Nephron progenitor cell (in vitro differentiated cells): ENCODE data around the gene MAG.
A peak's percentile ranks its signal among the peaks of the same experiment; 100 is the strongest.

Experiments used
- DNase-seq: peaks from one replicate; pipeline ENCODE4 v3.0.0; 2021
- H3K27ac Mint-ChIP-seq: 2 replicates; pipeline ENCODE4 v1.8.0; 2021; ENCODE audit warnings: mild to moderate bottlenecking, moderate library complexity, mixed read lengths
- H3K27me3 Mint-ChIP-seq: 2 replicates; pipeline ENCODE4 v1.8.0; 2021; ENCODE audit warnings: mild to moderate bottlenecking, low read depth, mixed read lengths; ENCODE audit not compliant: poor library complexity
- H3K36me3 Mint-ChIP-seq: 2 replicates; pipeline ENCODE4 v1.8.0; 2021; ENCODE audit warnings: low read depth, mixed read lengths
- H3K4me1 Mint-ChIP-seq: 2 replicates; pipeline ENCODE4 v1.8.0; 2021; ENCODE audit warnings: mixed read lengths
- H3K4me3 Mint-ChIP-seq: 2 replicates; pipeline ENCODE4 v1.8.0; 2021; ENCODE audit warnings: mild to moderate bottlenecking, moderate library complexity, mixed read lengths
- H3K9me3 Mint-ChIP-seq: 2 replicates; pipeline ENCODE4 v1.8.0; 2021; ENCODE audit warnings: mild to moderate bottlenecking, moderate library complexity, mixed read lengths
- CTCF ChIP-seq: fragments of 200-600 bp; sonication (generic); IDR thresholded peaks from 2 replicates; pipeline ENCODE4 v1.5.0; 2021; ENCODE audit warnings: antibody characterized with exemption

MAG gene

GRCh38 chr19:35330475-35330874 is 38.5 kb downstream of the MAG start:
- Mint-ChIP-seq H3K4me1 (peaks cover 33% of the 10 kb centered on the region), H3K27ac (no peak overlapping the region), H3K36me3 (no peaks in the 10 kb centered on the region), H3K9me3 (no peaks in the 10 kb centered on the region), H3K4me3 (no peak overlapping the region), H3K27me3 (peaks cover 23% of the 10 kb centered on the region)
- DNase-seq, result no peak
- no peak for TF ChIP-seq CTCF

GRCh38 chr19:35331551-35332214 is 39.7 kb downstream of the MAG start:
- peaks cover 43% of the 10 kb centered on the region for H3K4me1 Mint-ChIP-seq
- H3K36me3 Mint-ChIP-seq, result no peaks in the 10 kb centered on the region
- no peak overlapping the region for H3K27ac Mint-ChIP-seq
- H3K9me3 Mint-ChIP-seq, result no peaks in the 10 kb centered on the region
- H3K4me3 Mint-ChIP-seq, result no peak overlapping the region
- DNase-seq, result no peak
- peaks cover 24% of the 10 kb centered on the region for H3K27me3 Mint-ChIP-seq
- TF ChIP-seq CTCF, result no peak

DNA sequence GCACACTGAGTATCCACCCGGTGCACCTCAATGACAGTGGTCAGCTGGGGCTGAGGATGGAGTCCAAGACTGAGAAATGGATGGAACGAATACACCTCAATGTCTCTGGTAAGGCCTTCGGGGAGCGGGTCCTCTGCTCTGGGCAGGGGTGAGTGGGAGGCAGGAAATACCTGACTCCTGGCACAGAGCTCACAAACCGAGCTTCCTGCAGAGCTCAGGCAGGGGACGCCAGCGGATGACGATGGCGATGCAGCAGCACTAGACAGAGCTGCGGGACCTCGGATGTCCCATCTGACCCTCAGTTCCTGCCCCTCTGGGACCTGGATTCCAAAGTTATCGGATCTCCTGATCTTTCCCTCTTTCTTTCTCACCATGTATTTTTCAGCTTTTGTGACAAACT is 40.9 kb downstream of the MAG start:
- H3K9me3 Mint-ChIP-seq, result no peaks in the 10 kb centered on the region
- no peak for DNase-seq
- peaks cover 54% of the 10 kb centered on the region for H3K4me1 Mint-ChIP-seq
- H3K27me3 Mint-ChIP-seq, result peaks cover 23% of the 10 kb centered on the region
- TF ChIP-seq CTCF, result no peak
- no peak overlapping the region for H3K4me3 Mint-ChIP-seq
- no peak overlapping the region for H3K27ac Mint-ChIP-seq
- no peaks in the 10 kb centered on the region for H3K36me3 Mint-ChIP-seq

DNA sequence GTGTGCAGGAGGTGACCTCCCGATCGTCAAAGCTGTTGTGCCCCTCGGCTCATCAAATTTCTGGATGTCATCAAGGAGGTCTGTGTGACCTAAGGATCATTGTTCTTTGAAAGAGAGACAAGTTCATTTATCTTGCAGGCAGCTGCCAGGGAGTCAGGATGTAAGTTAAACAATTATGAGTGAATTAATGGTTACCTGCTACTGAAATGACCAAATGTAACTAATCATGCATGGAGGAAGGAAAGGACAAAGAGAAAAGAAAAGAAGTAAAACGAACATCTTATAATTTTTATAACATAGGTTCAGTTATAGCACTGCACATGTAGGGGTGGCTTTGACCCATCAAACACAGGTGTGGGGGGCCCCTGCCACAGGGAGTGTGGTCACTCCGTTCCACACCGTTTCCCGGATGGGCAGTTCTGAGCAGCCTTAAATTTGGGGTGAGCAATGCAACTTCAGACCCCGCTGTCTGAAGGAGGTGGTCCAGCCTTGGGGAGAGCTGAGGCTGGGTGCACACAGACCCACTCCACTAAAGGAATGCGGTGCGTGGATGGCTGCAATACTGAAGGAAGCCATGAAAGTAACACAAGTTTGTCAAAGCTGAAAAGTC is 42.3 kb downstream of the MAG start:
- H3K27me3 Mint-ChIP-seq, result peaks cover 19% of the 10 kb centered on the region
- H3K4me3 Mint-ChIP-seq, result no peak overlapping the region
- TF ChIP-seq CTCF, result no peak
- H3K36me3 Mint-ChIP-seq, result no peaks in the 10 kb centered on the region
- no peak for DNase-seq
- no peaks in the 10 kb centered on the region for H3K9me3 Mint-ChIP-seq
- no peak overlapping the region for H3K27ac Mint-ChIP-seq
- peaks cover 55% of the 10 kb centered on the region for H3K4me1 Mint-ChIP-seq

- TF ChIP-seq CTCF, result no peak
- Mint-ChIP-seq H3K36me3 (no peaks in the 10 kb centered on the region), H3K9me3 (no peaks in the 10 kb centered on the region), H3K27ac (peak overlapping the region; percentile 43), H3K4me3 (no peak overlapping the region), H3K4me1 (peaks cover 46% of the 10 kb centered on the region), H3K27me3 (peaks cover 27% of the 10 kb centered on the region)
- DNase-seq, result no peak
These were observed 44.4 kb downstream of the MAG start for GRCh38 chr19:35336166-35336955.
